GM10266 (cell line): Measurements from ENCODE around the gene ABCC11.

Source experiments
- DNase-seq: peaks from one replicate; pipeline ENCODE4 v3.0.0; 2012; ENCODE audit errors: extremely low spot score
- CTCF ChIP-seq: IDR thresholded peaks from 2 replicates; pipeline ENCODE4 v1.5.1; 2012; ENCODE audit warnings: mild to moderate bottlenecking, low read depth; ENCODE audit not compliant: control insufficient read depth, insufficient read depth; ENCODE audit errors: missing control alignments

ABCC11 gene

DNA sequence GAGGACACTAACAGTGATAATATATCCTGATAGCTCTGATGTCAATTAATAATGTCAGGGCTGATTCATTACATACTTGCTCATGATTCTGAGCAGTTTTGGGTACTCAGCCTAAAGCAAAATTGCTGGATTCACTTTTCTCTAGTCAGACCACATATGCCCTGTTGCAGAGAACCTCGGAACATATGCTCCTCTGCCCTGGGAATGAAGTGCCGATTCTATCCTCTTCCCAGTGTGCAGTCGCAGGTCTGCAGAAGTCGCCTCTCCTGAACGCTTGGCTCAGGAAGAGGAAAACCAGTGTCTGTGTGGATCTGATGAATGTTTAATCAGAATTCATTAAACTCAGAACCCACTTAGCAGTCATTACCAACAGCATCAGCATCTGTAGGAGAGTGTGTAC lies 126.1 kb downstream of the ABCC11 start:
- DNase-seq = no peak
- no peak for TF ChIP-seq CTCF

GRCh38 chr16:48118841-48119240 lies 128.5 kb downstream of the ABCC11 start:
- no peak for DNase-seq
- no peak for TF ChIP-seq CTCF

- peak; percentile 85 for TF ChIP-seq CTCF
- DNase-seq = peak; percentile 68
Measured at GRCh38 chr16:48117217-48118105, 129.9 kb downstream of the ABCC11 start.
